Astrocyte of the spinal cord (primary cell): Measurements from ENCODE around the gene PRSS23.
A peak's percentile ranks its signal among the peaks of the same experiment; 100 is the strongest.

Source experiments
- DNase-seq: peaks from one replicate; pipeline ENCODE4 v3.0.0; 2011; ENCODE audit warnings: low read depth, low spot score
- H3K4me3 ChIP-seq: 2 replicates; pipeline ENCODE4 v1.5.1; 2011; ENCODE audit warnings: low read depth, mild to moderate bottlenecking, low read length, moderate library complexity
- in situ Hi-C: cut with HindIII; loops from 2 replicates; pipeline ENCODE4 v1.10.0; 2017; ENCODE audit warnings: low sequenced_read_pairs
- TF ChIP-seq, protein P1 (sequence below): IDR thresholded peaks from 2 replicates; pipeline ENCODE4 v1.5.1; 2012; ENCODE audit warnings: low read depth, mild to moderate bottlenecking, low read length, inconsistent platforms

The PRSS23 gene

DNA sequence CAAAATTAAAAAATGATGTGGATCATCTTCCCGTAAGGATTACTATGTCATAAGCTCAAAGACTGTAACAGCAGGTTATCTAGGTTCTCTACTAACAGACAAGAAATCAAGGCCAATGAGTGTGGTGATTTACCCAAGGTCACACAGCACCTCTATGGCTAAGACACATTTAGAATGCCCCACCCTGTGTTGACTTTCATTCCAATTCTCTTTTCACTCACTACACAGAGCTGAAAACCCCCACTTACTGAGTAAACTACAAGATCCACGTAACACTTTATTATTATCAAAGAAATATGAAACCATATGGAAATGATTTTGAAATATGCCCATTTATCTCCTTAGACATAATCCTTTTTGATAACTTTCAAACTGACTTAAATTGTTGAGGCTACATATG, 4.8 kb upstream of the PRSS23 start:
- no peak for DNase-seq
- in situ Hi-C loops: no loop called here
- no peak overlapping the region for H3K4me3 ChIP-seq
- TF ChIP-seq, protein P1, sequence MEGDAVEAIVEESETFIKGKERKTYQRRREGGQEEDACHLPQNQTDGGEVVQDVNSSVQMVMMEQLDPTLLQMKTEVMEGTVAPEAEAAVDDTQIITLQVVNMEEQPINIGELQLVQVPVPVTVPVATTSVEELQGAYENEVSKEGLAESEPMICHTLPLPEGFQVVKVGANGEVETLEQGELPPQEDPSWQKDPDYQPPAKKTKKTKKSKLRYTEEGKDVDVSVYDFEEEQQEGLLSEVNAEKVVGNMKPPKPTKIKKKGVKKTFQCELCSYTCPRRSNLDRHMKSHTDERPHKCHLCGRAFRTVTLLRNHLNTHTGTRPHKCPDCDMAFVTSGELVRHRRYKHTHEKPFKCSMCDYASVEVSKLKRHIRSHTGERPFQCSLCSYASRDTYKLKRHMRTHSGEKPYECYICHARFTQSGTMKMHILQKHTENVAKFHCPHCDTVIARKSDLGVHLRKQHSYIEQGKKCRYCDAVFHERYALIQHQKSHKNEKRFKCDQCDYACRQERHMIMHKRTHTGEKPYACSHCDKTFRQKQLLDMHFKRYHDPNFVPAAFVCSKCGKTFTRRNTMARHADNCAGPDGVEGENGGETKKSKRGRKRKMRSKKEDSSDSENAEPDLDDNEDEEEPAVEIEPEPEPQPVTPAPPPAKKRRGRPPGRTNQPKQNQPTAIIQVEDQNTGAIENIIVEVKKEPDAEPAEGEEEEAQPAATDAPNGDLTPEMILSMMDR: no peak

DNA sequence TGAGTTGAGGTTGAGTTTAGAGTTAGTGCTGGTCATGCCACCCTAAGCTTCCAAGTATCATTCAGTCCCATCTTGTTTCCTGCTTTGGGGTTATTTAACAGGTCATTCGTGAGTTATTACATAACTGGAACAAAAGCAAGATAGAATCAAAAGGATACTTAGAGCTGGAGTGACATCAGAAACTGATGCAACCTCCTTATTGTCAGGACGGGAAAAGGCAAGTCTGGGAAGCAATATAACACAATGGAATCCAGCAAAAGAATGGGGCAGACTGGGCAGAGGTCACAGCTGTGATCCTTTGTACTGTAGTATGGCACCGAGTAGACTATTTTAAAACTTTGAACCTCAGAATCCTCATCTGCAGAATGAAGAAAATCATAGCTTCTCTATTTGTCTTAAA, 4.4 kb upstream of the PRSS23 start:
- no peak overlapping the region for H3K4me3 ChIP-seq
- in situ Hi-C loops: no loop called here
- TF ChIP-seq, protein P1: no peak
- no peak for DNase-seq

DNA sequence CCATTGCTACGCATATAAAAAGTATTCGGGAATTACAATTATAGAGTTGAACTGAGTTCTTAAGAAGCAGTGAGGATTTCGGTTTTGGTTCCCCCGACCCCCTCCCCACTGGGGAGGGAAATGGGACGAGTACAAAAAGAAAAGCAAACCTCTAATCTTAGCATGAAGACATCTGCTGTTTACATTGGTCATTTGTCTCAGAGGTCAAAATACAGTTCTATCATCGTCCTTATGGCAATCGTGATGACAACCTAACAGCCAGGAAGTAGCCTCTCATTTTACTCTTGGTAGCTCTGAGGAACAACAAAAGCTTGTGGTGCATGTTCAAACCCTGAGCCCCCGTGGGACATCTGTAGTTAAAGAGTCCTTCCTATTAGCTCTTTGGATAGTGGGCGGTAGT, 3.2 kb upstream of the PRSS23 start:
- DNase-seq: no peak
- TF ChIP-seq, protein P1: no peak
- no peak overlapping the region for H3K4me3 ChIP-seq
- in situ Hi-C loops: no loop called here

DNA sequence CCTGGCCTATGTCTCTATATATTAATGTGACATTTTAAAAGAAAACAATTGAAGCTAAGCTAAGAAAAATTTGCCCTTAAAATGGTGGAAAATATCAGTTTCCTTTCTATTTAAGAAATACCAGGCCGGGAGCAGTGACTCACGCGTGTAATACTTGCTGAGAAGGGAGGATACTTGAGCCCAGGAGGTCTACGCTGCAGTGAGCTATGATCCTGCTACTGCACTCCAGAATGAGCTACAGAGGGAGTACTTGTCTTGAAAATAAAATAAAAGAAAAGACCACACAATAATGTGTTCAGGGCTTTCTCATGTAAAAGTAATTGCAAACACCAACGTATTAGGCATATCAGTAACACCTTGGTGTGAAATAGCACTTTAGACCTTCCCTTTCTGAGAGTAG, 1.4 kb upstream of the PRSS23 start:
- peak; percentile 93 for DNase-seq
- in situ Hi-C loops: no loop called here
- H3K4me3 ChIP-seq: no peak overlapping the region
- TF ChIP-seq, protein P1: peak; percentile 11

- TF ChIP-seq, protein P1: peak; percentile 33
- in situ Hi-C loops: no loop called here
- no peak for DNase-seq
Measured at GRCh38 chr11:86799680-86800075, 664 bp upstream of the PRSS23 start.

GRCh38 chr11:86800960-86801272, 574 bp downstream of the PRSS23 start:
- TF ChIP-seq, protein P1: no peak
- in situ Hi-C loops: no loop called here
- DNase-seq: no peak
- peak overlapping the region; percentile 86 for H3K4me3 ChIP-seq

More at GRCh38 chr11:86799680-86800075, 664 bp upstream of the PRSS23 start:
- peak overlapping the region; percentile 86 for H3K4me3 ChIP-seq

- no peak for DNase-seq
- peak overlapping the region; percentile 86 for H3K4me3 ChIP-seq
- TF ChIP-seq, protein P1: no peak
- in situ Hi-C loops: no loop called here
Measured at GRCh38 chr11:86801364-86801763, 1.0 kb downstream of the PRSS23 start.
